H1 (cell line): ENCODE results near the gene SLC35B1. TPM values are rescaled to one million over a fixed set of nuclear protein-coding genes. Genes with fewer than 3 reads are reported as not detected.

Experiments
- CTCF ChIA-PET: fragments of 300-600 bp; sonication (Branson Sonifier 250); formaldehyde crosslinking; loops from one replicate; lab custom pipeline; 2021; ENCODE audit not compliant: partially characterized antibody; lab: Charles Lee
- POLR2A ChIA-PET: fragments of 300-600 bp; sonication (Branson Sonifier 250); formaldehyde crosslinking; loops from one replicate; lab custom pipeline; 2021; ENCODE audit warnings: inconsistent platforms; ENCODE audit not compliant: partially characterized antibody; lab: Charles Lee
- DNase-seq, 2 experiments: peaks; one replicate each; pipeline versions ENCODE4 v3.0.0 to v3.0.0-alpha.2; 2010 to 2022; ENCODE audit warnings: low spot score in 2 of 2, low read depth in 1 of 2, mixed read lengths in 1 of 2
- FAIRE-seq: peaks from 2 replicates; lab custom pipeline; 2011; peaks lifted over from hg19 to GRCh38; lab: Jason Lieb, UNC
- H2AFZ ChIP-seq: 2 replicates; pipeline ENCODE4 v1.8.1; 2012; ENCODE audit warnings: low read length, inconsistent platforms
- H2AK5ac ChIP-seq: 2 replicates; pipeline ENCODE4 v1.6.1; 2013; ENCODE audit warnings: low read depth, low read length
- H2BK120ac ChIP-seq: replicated peaks from 2 replicates; pipeline ENCODE3; 2013; ENCODE audit warnings: low read depth, low read length, inconsistent platforms
- H2BK12ac ChIP-seq: 2 replicates; pipeline ENCODE4 v1.6.1; 2013; ENCODE audit warnings: low read depth, low read length
- H2BK15ac ChIP-seq: 2 replicates; pipeline ENCODE4 v1.6.1; 2013; ENCODE audit warnings: low read length
- H2BK20ac ChIP-seq: 2 replicates; pipeline ENCODE4 v1.6.1; 2013; ENCODE audit warnings: low read length
- H2BK5ac ChIP-seq: 2 replicates; pipeline ENCODE4 v1.6.1; 2013; ENCODE audit warnings: low read depth, low read length
- H3K14ac ChIP-seq: 2 replicates; pipeline ENCODE4 v1.6.1; 2013; ENCODE audit warnings: inconsistent platforms; ENCODE audit not compliant: insufficient read length
- H3K18ac ChIP-seq: 2 replicates; pipeline ENCODE4 v1.6.1; 2013; ENCODE audit warnings: low read length; ENCODE audit errors: extremely low read depth
- H3K23ac ChIP-seq: 2 replicates; pipeline ENCODE4 v1.6.1; 2013; ENCODE audit warnings: inconsistent platforms; ENCODE audit not compliant: insufficient read length
- H3K23me2 ChIP-seq: 2 replicates; pipeline ENCODE4 v1.6.1; 2013; ENCODE audit warnings: low read depth, low read length
- H3K27ac ChIP-seq: 2 replicates; pipeline ENCODE4 v1.6.1; 2011; ENCODE audit warnings: low read depth, low read length, inconsistent platforms
- H3K27me3 ChIP-seq, 4 experiments: replicated peaks in 1 of 4; 1 replicate in 1 of 4; 2 replicates in 3 of 4; pipeline versions ENCODE4 v1.6.1 to v1.8.1; 2011 to 2013; ENCODE audit warnings: low read length in 3 of 4, mild to moderate bottlenecking in 3 of 4, inconsistent platforms in 2 of 4, mixed read lengths in 2 of 4, moderate library complexity in 1 of 4; ENCODE audit not compliant: control insufficient read depth in 3 of 4, insufficient read depth in 3 of 4; ENCODE audit errors: extremely low read depth in 1 of 4
- H3K36me3 ChIP-seq, 4 experiments: 2 replicates each; pipeline versions ENCODE4 v1.6.1 to v1.8.1; 2011 to 2013; ENCODE audit warnings: mild to moderate bottlenecking in 4 of 4, low read length in 3 of 4, moderate library complexity in 2 of 4, control low read depth in 1 of 4, inconsistent platforms in 1 of 4; ENCODE audit not compliant: insufficient read depth in 4 of 4, control insufficient read depth in 2 of 4
- H3K4ac ChIP-seq: replicated peaks from 2 replicates; pipeline ENCODE3; 2013; ENCODE audit warnings: low read length, low read depth, mixed read lengths, inconsistent platforms; ENCODE audit not compliant: insufficient read length
- H3K4me1 ChIP-seq, 4 experiments: replicated peaks in 1 of 4; 1 replicate in 1 of 4; 2 replicates in 3 of 4; pipeline versions ENCODE4 v1.6.1 to v1.8.1; 2011 to 2013; ENCODE audit warnings: low read length in 3 of 4, inconsistent platforms in 2 of 4, mixed read lengths in 1 of 4; ENCODE audit not compliant: insufficient read depth in 4 of 4, control insufficient read depth in 3 of 4
- H3K4me2 ChIP-seq, 2 experiments: 2 replicates each; pipeline versions ENCODE4 v1.6.1 to v1.8.1; 2011 to 2013; ENCODE audit warnings: low read depth in 2 of 2, low read length in 2 of 2, control low read depth in 1 of 2, inconsistent platforms in 1 of 2, mild to moderate bottlenecking in 1 of 2; ENCODE audit not compliant: insufficient read depth in 1 of 2
- H3K4me3 ChIP-seq, 4 experiments: fragments of 200-600, 300-600 bp in 1 of 4; sonication (generic), shearing (Covaris generic), sonication (Bioruptor Twin) in 1 of 4; 2 replicates each; pipeline versions ENCODE4 v1.5.1 to v1.8.1; 2011 to 2016; ENCODE audit warnings: low read length in 4 of 4, low read depth in 3 of 4, control low read depth in 2 of 4, inconsistent platforms in 2 of 4, mild to moderate bottlenecking in 2 of 4, mixed read lengths in 1 of 4, moderate library complexity in 1 of 4; ENCODE audit not compliant: insufficient read depth in 2 of 4; ENCODE audit errors: extremely low read depth in 1 of 4
- H3K56ac ChIP-seq: replicated peaks from 2 replicates; pipeline ENCODE3; 2013; ENCODE audit warnings: low read depth, mild to moderate bottlenecking, mixed read lengths, low read length, inconsistent platforms; ENCODE audit not compliant: insufficient read length
- H3K79me1 ChIP-seq: 2 replicates; pipeline ENCODE4 v1.6.1; 2013; ENCODE audit warnings: low read depth, low read length, control low read depth
- H3K79me2 ChIP-seq, 2 experiments: 2 replicates each; pipeline versions ENCODE4 v1.6.1 to v1.8.1; 2012 to 2013; ENCODE audit warnings: low read length in 2 of 2, mild to moderate bottlenecking in 2 of 2, inconsistent platforms in 1 of 2; ENCODE audit not compliant: insufficient read depth in 2 of 2, control insufficient read depth in 1 of 2
- H3K9ac ChIP-seq, 4 experiments: replicated peaks in 1 of 4; 1 replicate in 1 of 4; 2 replicates in 3 of 4; pipeline versions ENCODE4 v1.6.1 to v1.8.1; 2011 to 2013; ENCODE audit warnings: low read depth in 3 of 4, low read length in 3 of 4, control low read depth in 2 of 4, mild to moderate bottlenecking in 2 of 4, moderate library complexity in 2 of 4, inconsistent platforms in 1 of 4; ENCODE audit errors: extremely low read depth in 1 of 4
- H3K9me3 ChIP-seq, 2 experiments: 2 replicates each; pipeline versions ENCODE4 v1.6.1 to v1.8.1; 2012 to 2013; ENCODE audit warnings: mild to moderate bottlenecking in 2 of 2, moderate library complexity in 2 of 2, control low read depth in 1 of 2, inconsistent platforms in 1 of 2, low read depth in 1 of 2, low read length in 1 of 2, mixed read lengths in 1 of 2; ENCODE audit not compliant: insufficient read depth in 2 of 2
- H4K20me1 ChIP-seq, 2 experiments: replicated peaks in 1 of 2; 2 replicates each; pipeline versions ENCODE3 to v1.8.1; 2011 to 2013; ENCODE audit warnings: inconsistent platforms in 2 of 2, low read length in 2 of 2, mild to moderate bottlenecking in 1 of 2; ENCODE audit not compliant: insufficient read depth in 2 of 2, control insufficient read depth in 1 of 2
- H4K5ac ChIP-seq: 2 replicates; pipeline ENCODE4 v1.6.1; 2013; ENCODE audit warnings: low read length, low read depth, mixed read lengths, inconsistent platforms; ENCODE audit not compliant: insufficient read length
- H4K8ac ChIP-seq: 2 replicates; pipeline ENCODE4 v1.8.0; 2013; ENCODE audit warnings: mild to moderate bottlenecking, moderate library complexity, low read length, inconsistent platforms; ENCODE audit not compliant: insufficient read depth; ENCODE audit errors: extremely low read depth
- H4K91ac ChIP-seq: replicated peaks from 2 replicates; pipeline ENCODE3; 2013; ENCODE audit warnings: low read length, mixed read lengths, inconsistent platforms; ENCODE audit not compliant: insufficient read length
- EGR1 ChIP-seq: IDR thresholded peaks from 2 replicates; pipeline ENCODE4 v1.6.1; 2011; ENCODE audit warnings: low read depth, low read length, borderline replicate concordance
- HDAC2 ChIP-seq, 2 experiments: fragments of 300-600 bp in 1 of 2; sonication (generic) in 1 of 2; IDR thresholded peaks; 2 replicates each; pipeline ENCODE4 v1.6.1; 2011 to 2012; ENCODE audit warnings: low read depth in 2 of 2, low read length in 2 of 2, mild to moderate bottlenecking in 2 of 2, moderate library complexity in 2 of 2, borderline replicate concordance in 1 of 2, inconsistent platforms in 1 of 2
- MAX ChIP-seq: IDR thresholded peaks from 2 replicates; pipeline ENCODE4 v1.6.1; 2012; ENCODE audit warnings: inconsistent platforms
- SP1 ChIP-seq: IDR thresholded peaks from 2 replicates; pipeline ENCODE4 v1.6.1; 2011; ENCODE audit warnings: low read depth, low read length
- WGBS, 2 experiments: shearing (Covaris generic) in 1 of 2; methylation state at CpG; one replicate each; pipeline versions ENCODE4 v1.1.6 to v1.1.7; 2013 to 2015; ENCODE audit warnings: low lambda C conversion rate in 2 of 2, mixed read lengths in 2 of 2, inconsistent platforms in 1 of 2, low coverage in 1 of 2, missing lambda C conversion rate in 1 of 2; ENCODE audit not compliant: insufficient replicate concordance in 2 of 2, insufficient coverage in 1 of 2, insufficient read length in 1 of 2; ENCODE audit errors: extremely low coverage in 1 of 2, missing lambda C conversion rate in 1 of 2; 5-methylcytosine and 5-hydroxymethylcytosine counted together
- polyA plus RNA-seq, 7 experiments: library from polyadenylated mRNA; depleted of rRNA in 3 of 7; stranded (reverse) in 5 of 7; unstranded in 2 of 7; fragments of >200 nt in 5 of 7; fragments of 200-250 nt in 2 of 7; gene quantifications; 1 replicate in 5 of 7; 2 replicates in 1 of 7; 4 replicates in 1 of 7; pipeline versions ENCODE4 v1.2.1 to v1.2.3, GENCODE V29; 2011 to 2013; ENCODE audit warnings: missing spikeins in 2 of 7, mixed read lengths in 2 of 7
- total RNA-seq: library from RNA; stranded (reverse); fragmentation: NEBNext Ultra II Directional; extraction: Animal tissue kit (Norgen Biotek cat#: 25700); gene quantifications from 2 replicates; pipeline ENCODE4 v1.2.1, GENCODE V29; 2021

Gene SLC35B1
- total and polyA plus RNA-seq, 2 of the 8 experiments (the other 6 are each of a cell fraction or from before 2014, with no cell fraction given): 56.5 to 87.7 TPM

GRCh38 chr17:49728425-49728824 is 20.7 kb upstream of the SLC35B1 start:
- no peak overlapping the region for H2AK5ac ChIP-seq
- H3K18ac ChIP-seq: no peak overlapping the region
- FAIRE-seq: no peak
- H3K4me2 ChIP-seq: no peak overlapping the region
- no peak overlapping the region for H3K23ac ChIP-seq
- peaks cover 0 to 5% of the 10 kb centered on the region in 2 experiments; a peak in 2 of 4 replicates for H3K79me2 ChIP-seq
- H4K5ac ChIP-seq: no peak overlapping the region
- H3K23me2 ChIP-seq: no peaks in the 10 kb centered on the region
- peaks cover 0 to 9% (median 3%) of the 10 kb centered on the region in 4 experiments; a peak in 5 of 8 replicates for H3K36me3 ChIP-seq
- no peak overlapping the region for H3K27ac ChIP-seq
- no peak overlapping the region for H2BK5ac ChIP-seq
- H3K4ac ChIP-seq: no peak overlapping the region
- no peak overlapping the region for H2AFZ ChIP-seq
- no peak overlapping the region for H2BK12ac ChIP-seq
- no peaks in the 10 kb centered on the region for H3K4me1 ChIP-seq
- H2BK120ac ChIP-seq: no peak overlapping the region
- ChIA-PET POLR2A (interaction anchor here (1.2 kb wide), 1 partner anchor 20 kb away, joined by 3 read pairs; the partner anchor contains the start of gene SLC35B1), CTCF (interaction anchor here (0.6 to 1.9 kb wide), 4 partner anchors 20 to 269 kb away, joined by 3 to 6 read pairs (median 3); no protein-coding TSS in a partner anchor)
- peaks cover 14% of the 10 kb centered on the region; the same call in 1 of the 2 replicates for H3K79me1 ChIP-seq
- no peaks in the 10 kb centered on the region for H3K9me3 ChIP-seq
- 95% methylated on average over 5 of the region's 5 CpGs; no CpG with 5 or more reads in 1 of the 2 experiments for WGBS, 2 experiments
- H3K4me3 ChIP-seq: no peak overlapping the region
- no peak overlapping the region for H2BK20ac ChIP-seq
- H4K91ac ChIP-seq: no peak overlapping the region
- no peak for DNase-seq
- H3K14ac ChIP-seq: no peak overlapping the region
- H4K8ac ChIP-seq: no peak overlapping the region
- H2BK15ac ChIP-seq: no peak overlapping the region
- no peak overlapping the region for H3K9ac ChIP-seq
- H3K27me3 ChIP-seq: no peaks in the 10 kb centered on the region
- no peak overlapping the region for H3K56ac ChIP-seq
- peaks cover 2 to 7% of the 10 kb centered on the region in 2 experiments for H4K20me1 ChIP-seq
- TF ChIP-seq EGR1: no peak
- TF ChIP-seq MAX: no peak
- no peak for TF ChIP-seq SP1
- TF ChIP-seq HDAC2 (IDR thresholded peaks at IDR 0.05; ENCODE audit: borderline replicate concordance in 1 of 2, low read depth in 2 of 2, low read length in 2 of 2): no peak
